HG03558 (cell line): Measurements from ENCODE around the gene VWDE.
"Not testable (repeated sequence)": the region's sequence is repeated elsewhere in the genome, so short reads cannot be mapped to it uniquely, and the experiment has no call there.

Experiments used
- ATAC-seq: cut with Tn5 transposase; IDR thresholded peaks from one replicate; pipeline ENCODE4 v1.9.1; 2021; ENCODE audit warnings: moderate number of reproducible peaks; ENCODE audit not compliant: unreplicated experiment; ENCODE audit errors: extremely low read depth

Gene VWDE

DNA sequence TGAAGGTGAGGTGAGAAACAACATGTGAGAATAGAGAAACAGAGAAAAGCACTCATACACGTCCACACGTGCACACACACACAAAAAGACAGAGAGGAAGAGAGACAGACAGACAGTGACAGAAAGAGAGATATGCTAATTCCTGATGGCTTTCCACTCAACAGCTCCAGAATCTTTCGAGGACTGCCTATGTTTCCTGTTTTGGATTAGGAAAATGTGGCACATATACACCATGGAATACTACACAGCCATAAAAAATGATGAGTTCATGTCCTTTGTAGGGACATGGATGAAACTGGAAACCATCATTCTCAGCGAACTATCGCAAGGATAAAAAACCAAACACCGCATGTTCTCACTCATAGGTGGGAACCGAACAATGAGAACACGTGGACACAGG lies 4.0 kb upstream of the VWDE start:
- ATAC-seq: not testable (repeated sequence)

DNA sequence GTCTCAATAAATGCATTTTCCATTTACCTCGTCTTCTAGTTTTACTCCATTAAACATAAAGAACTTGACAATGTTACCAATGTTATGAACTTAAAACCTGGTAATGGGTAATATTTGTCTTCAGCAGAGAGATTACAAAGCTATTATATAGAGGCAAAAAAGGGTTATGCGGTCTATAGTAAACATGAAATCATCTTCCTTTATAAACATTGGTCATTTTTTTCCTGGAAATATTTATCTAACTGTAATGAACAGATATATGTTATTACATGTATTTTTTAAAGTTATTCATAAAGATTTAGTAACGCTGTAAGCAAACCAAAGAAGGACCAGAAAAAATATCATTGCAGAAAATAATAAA lies 1.3 kb downstream of the VWDE start:
- ATAC-seq: no peak

DNA sequence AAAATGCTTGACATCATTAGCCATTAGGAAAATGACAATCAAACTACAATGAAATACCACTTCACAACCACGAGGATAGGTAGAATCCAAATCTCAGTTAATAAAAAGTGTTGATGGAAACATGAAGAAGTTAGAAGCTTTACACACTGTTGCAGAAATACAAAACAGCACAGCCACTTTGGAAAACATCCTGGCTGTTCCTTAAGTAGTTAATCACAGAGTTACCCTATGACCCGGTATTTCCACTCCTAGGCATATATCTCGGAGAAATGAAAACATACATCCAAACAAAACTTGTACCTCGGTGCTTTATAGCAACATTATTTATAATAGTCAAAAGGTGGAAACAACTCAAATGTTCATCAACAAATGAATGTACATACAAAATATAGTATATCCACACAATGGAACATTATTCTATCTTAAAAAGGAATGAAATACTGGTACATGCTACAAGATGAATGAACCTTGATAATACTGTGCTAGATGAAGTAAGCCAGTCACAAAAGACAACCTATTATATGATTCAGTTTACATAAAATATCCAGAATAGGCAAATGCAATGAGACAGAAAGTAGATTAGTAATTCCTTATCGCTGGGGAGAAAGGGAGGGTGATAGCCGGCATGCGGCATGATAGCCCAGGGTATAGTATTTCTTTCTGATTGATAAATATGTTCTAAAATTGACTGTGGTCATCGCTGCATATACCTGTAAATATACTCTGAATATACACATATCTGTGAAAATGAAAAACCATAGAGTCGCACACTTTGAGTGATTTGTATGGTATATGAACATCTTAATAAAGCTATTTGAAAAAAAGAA lies 1.9 kb downstream of the VWDE start:
- ATAC-seq: no peak

DNA sequence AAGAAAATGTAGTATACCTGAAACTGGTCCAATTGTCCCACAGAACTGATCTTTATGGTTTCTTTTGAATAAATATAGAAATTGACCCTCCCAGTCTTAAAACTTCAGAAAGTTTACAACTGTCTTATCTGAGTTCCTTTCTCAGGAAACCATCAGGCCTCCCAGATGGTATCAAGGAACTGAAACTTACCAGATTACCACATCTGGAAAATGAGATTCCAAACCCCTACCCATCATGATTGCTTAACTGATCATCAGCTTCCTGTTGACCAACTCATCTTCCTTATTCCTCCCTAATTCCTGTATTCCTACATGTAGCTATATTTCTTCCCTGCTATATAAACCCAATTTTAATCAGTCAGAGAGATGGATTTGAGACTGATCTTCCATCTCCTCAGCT lies 5.5 kb downstream of the VWDE start:
- no peak for ATAC-seq

DNA sequence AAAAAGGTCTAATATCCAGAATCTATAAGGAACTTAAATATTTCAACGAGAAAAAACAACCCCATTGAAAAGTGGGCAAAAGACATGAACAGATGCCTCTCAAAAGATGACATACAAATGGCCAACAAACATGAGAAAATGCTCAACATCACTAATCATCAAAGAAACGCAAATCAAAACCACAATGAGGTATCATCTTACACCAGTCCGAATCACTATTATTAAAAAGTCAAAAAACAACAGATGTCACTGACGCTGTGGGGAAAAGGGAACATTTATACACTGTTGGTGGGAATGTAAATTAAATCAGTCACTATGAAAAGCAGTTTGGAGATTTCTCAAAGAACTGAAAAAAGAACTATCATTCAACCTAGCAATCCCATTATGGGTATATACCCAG lies 6.0 kb downstream of the VWDE start:
- no peak for ATAC-seq

DNA sequence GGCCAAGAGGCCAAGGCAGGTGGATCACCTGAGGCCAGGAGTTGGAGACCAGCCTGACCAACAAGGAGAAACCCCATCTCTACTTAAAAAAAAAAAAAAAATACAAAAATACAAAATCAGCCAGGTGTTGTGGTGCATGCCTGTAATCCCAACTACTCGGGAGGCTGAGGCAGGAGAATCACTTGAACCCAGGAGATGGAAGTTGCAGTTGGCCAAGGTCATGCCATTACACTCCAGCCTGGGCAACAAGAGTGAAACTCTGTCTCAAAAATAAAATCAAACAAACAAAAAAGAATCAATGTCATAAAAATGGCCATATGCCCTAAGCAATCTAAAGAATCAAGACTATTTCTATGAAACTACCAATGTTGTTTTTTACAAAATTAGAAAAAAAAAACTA lies 7.0 kb downstream of the VWDE start:
- ATAC-seq: not testable (repeated sequence)

DNA sequence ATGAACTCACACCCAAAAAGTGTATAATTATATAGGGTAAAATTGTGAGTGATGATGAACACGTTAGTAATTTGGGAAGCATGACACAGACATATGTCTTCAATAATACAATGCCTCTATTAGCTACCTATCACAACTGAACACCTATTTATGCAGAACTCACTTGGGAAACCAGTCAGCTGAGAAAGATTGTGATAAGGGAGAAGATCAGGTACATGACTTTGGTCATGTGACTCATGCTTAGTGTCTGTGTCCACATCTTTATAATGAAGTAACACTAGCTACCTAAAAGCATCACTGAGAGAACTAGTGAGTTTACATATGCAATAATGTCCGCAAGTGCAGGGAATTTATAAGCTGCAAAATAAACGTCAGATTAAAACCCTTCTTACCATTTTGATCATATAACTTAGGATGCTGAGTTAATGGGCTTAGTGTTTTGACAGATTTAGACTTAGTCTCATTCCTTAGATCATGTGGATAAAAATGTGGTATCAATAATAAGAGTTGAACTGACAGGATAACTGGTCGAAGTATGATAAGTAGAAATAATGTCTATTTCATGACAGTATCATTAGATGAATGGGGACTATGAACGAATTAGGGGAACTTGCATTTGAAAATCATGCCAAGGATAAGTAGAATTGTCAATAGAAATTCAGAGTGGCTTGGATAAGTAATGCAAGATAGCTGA lies 11.6 kb downstream of the VWDE start:
- no peak for ATAC-seq

DNA sequence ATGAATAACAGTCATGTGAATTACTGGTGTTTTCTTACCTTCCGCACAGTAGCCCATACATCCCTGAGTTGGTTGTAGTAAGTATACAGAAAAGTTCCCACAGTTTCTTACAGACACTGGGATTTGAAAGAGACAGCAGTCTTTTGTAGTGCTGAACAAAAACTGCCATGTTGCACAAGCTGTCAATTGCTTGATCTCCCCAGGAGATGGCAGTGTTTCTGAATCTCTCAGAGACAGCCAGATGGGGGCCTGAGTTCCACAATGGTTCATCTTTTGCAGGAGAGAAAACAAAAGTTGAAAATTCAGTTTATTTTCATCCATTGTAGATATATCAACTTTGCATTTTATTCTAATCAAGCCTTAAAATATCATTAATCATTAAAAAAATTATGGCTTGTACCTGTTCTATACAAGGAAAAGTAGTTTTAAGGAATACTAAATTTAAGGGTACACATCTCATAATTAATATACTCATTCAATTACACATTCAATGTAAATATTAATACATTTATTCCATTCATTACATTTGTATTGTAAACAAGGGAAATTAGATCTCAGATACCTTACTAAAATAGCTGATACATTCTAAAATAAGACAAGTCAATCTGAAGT lies 14.5 kb downstream of the VWDE start:
- ATAC-seq: peak; percentile 97

DNA sequence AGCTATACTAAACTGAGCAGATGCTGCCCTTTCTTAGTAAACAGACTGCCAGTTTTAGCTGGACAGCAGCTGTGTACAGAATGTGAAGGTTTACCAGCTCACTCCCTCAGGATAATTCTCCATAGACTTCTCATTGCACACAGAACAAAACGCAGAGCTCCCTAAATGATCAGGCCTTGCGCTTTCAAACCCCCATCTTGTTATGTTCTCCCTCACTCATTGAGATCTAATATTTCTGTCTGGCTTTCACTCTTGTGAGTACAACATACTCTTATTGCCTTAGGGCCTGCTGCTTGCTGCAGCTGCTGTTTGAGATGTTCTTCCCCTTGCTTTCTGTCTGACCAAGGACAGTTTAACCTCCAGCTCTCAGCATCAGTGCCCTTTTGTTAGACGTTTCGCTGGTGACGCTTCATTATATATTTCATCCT lies 17.3 kb downstream of the VWDE start:
- no peak for ATAC-seq

DNA sequence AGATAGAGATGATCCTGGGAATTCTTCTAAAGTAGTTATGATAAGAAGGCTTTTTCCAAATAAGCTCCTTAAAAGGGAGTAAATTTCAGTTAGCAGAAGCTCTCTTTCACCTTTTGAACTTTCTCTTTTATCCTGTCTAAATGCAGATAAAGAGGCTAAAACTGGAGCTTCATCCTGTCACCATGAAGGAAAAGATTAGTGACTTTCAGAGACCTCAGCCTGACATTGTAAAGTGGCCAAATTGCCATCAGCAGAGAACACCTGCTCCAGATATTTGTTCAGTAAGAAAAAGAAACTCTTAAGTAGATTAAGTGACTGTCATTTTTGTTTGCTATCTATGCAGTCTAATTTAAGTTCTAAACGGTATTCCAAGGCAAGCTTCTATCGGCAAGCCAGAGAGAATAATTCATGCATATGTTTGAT lies 18.3 kb downstream of the VWDE start:
- no peak for ATAC-seq

DNA sequence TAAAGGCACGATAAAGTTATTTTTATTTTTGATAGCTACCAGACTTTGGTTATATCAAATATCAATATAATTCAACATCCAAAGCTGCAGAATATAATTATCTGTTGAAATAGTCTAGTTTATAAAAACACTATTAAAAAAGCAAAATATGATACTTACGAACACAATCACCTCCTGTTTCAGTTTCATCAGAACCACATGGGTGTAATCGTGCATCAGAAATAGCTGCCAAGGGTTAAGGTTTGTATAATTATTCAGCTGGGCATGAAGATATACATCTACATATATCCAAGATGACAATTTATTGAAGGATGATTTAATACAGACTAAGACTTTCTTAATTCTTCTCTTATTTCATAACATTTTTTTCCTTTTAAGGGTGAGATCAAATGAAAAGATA lies 20.3 kb downstream of the VWDE start:
- no peak for ATAC-seq

DNA sequence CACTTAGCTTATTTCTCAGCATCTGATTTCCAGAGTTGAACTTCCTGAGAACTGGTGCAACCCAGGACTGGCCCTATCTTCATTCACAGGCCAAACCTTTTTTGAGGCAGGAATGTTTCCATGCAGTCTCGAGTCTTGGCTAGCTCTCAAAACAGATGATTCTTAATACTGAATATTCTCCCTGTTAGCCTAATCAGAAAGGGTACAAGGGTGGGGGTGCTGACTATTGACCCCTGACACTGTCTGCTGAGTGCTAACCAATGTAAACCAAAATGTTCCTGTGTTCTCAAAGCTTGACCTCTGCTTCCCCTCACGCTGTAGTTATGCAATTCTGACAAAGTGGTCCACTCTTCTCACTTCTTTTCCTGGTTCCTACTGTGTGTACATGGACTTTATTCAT lies 25.3 kb downstream of the VWDE start:
- no peak for ATAC-seq

DNA sequence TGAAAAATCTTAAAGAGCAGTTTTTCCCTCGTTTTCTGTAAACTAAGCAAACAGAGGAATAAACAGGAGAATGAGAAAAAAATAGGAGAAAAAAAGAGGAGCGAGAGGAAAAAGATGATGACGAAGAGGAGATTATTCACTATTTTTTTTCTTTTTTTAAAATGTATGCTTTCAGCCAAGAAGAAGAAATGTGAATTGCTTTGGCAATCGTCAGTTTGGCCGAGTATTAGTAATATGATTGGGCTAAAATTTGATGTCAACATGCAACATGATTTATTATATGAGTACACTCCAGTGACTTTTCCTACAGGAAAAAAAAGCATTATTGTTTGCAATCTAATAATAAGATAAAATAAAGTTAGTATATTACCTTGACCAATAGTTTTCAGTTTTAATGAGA lies 26.3 kb downstream of the VWDE start:
- ATAC-seq: no peak

DNA sequence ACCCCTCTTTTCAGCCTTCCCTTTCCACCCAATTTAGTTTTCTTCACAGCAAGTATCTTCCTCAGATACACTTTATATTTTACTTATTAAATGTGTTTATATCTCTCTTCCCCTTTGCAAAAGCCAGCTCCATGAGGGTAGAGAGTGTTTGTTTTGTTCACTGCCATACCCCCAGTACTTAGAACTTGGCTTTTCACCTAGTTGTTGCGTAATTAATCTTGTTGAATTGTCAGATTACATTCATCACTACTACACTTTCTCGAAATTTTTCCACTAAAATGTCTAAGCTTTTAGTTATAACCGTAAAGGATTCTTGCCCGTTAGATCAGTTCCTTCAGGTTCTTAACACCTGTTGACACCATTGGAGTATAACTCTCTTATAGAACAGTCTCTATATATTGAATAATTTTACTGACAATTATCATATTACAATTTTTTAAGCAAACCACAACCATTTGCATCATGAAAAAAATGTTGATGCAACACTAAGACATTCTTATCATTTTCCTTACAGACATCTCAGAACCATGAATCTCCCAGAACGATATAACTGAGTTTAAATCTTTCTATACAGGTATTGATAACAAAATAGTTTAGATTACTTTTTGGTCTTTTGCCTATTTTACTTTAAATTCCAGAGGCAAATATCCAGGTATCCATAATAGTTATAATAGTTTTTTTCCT lies 29.9 kb downstream of the VWDE start:
- ATAC-seq: no peak

DNA sequence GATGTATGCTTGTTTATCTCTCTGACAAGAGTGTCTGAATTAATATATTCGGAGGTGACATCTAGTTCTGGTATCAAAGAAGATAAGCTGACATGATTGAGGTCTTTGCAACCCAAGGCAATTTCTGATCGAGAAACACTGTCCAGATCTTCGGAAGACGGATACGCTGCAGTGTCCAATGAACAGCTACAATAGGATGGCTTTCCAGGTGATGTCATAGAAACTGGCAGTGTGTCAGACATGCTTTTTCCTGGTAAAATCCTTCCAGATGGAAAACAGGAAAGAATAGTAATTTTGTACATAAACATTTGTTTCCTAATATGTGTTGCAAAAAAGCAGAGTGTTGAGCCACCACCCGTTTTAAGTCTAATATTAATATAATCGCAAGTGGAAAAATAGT lies 33.4 kb downstream of the VWDE start:
- no peak for ATAC-seq

DNA sequence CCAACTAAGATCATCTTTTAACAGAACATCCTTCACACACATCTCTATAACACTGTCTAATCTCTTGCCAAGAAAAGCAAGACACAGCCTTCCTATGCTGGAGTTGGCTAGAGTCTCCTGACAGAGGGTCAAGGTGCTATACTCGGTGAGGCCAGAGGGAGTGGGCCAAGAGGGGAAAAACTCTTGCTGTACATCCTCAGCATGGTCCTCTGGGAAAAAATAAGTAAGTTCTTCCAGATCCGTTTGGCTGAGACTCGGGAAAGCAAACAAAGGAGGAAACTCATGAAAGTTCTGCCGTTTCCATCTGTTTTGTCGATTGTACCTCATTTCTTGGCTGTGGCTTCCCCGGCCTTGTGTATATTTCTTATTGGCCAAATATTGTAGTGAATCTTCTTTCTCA lies 33.9 kb downstream of the VWDE start:
- ATAC-seq: no peak

DNA sequence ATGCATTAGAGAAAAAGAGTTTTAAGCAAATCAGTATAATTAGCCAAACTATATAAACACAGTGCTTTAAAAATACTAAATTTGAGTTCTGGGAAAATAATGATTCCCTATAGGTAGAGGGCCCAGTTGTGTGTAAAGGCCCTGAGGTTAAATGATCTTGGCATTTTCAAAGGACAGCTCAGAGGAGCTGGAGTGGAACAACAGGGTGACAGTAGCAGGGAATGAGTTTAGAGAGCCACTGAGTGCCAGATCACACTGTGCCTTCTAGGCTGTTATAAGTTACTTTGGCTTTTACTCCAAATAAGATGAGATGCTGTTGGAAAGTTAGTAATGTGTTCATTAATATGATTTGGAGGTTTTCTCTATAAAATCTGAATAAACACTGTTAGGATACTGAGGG lies 34.6 kb downstream of the VWDE start:
- ATAC-seq: no peak

DNA sequence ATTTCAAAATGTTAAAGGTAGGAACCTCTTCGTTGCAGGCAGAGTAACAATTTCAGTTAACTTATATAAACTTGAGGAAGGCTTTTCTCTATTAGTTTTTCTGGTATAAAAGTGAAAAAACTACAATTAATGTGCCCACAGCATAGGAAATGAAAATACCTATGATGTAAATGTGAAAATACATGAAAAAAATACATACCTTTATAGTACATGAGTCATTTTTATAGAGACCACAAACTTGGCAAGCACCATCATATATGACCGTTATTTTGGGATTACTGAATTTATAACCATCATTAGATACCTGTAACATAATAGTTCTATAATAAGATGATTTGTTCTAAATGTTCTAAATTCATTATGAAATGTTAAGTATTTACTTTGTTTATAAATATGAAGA lies 42.7 kb downstream of the VWDE start:
- no peak for ATAC-seq

DNA sequence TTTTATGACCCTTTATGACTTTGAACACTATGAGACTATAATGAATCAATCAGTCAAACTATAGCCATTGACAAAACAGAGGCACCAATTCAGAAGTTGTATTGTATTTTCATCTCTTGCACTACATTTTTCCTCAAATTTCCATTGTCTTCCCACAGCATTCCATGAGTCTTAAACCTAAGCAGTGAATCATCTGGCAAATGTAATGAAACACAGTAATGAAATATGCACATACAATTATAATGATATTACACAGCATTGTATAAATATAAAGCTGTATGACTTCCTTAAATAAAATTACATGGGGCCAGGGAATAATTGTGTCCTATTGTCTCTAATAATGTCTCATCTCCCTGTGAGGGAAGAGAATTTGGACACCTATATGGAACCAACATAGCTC lies 45.0 kb downstream of the VWDE start:
- ATAC-seq: no peak

DNA sequence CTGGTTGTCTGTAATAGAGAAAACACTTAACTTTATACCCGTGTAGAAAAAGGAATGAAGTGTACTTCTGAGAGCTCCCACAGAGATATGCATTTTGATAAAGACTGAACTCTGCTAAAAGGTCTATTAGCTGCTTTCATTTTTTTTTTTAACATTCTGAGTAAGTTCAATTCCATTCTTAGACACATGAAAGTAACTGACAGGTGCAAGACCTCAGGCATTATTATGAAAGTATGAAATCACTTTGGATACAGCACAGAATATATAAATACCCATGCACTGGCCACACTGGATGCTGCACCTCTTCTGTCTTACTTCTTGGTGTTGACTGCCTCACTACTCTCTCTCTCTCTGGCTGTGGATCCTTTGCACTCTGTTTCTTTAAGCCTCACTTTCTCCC lies 46.2 kb downstream of the VWDE start:
- ATAC-seq: peak; percentile 63

DNA sequence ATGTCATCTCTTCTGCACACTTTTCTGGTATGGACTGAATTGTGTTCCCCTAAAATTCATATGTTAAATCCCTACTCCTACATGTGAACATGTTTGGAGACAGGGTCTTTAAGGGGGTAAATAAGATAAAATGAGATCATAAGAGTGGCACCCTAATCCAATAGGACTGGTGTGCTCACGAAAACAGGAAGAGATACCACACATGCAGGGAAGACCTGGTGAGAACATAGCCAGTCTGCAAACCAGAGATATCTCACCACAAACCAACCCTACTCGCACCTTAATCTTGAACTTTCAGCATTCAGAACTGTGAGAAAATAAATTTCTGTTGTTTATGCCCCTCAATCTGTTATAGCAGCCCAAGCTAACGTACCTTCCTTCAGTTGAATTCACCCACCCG lies 51.8 kb downstream of the VWDE start:
- ATAC-seq: no peak
